ENCODE results near the gene DTNBP1. TPM values are rescaled to one million over a fixed set of nuclear protein-coding genes. Genes with fewer than 3 reads are reported as not detected.

Gene DTNBP1
- total and polyA plus RNA-seq, 2 of the 4 experiments (the other 2 are of a cell fraction) = 4.8 to 18.7 TPM

DNA sequence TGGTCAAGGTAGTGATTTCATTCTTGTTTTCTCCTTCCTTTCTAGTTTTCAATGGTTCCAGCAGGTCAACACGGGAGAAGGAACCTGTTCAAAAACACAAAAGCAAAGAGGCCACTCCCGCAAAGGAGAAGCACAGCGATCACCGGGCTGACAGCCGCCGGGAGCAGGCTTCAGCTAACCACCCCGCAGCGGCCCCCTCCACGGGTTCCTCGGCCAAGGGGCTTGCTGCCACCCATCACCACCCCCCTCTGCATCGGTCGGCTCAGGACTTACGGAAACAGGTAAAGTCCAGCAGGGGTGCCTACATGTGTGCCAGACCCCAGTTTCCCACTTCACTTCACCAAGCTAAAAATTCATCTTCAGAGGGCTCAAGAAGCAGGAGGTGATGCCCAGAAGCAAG, 175.6 kb downstream of the DTNBP1 start:
- H3K18ac ChIP-seq (ENCODE audit: low read depth, low read length) = no peak overlapping the region
- no peak overlapping the region for H3K14ac ChIP-seq (replicated peaks; ENCODE audit: low read depth, low read length)
- peaks cover 27% of the 10 kb centered on the region for H3K36me3 ChIP-seq (ENCODE audit: control insufficient read depth, insufficient read depth, low read length)
- peaks cover 28% of the 10 kb centered on the region; the same call in 1 of the 2 replicates for H4K20me1 ChIP-seq (ENCODE audit: insufficient read depth, low read length)
- H2AK5ac ChIP-seq (ENCODE audit: low read depth, low read length) = no peak overlapping the region; the same call in 1 of the 2 replicates
- no peak overlapping the region for H2BK20ac ChIP-seq (ENCODE audit: low read depth, low read length)
- H2AK9ac ChIP-seq (replicated peaks; ENCODE audit: low read depth, low read length, poor library complexity) = no peak overlapping the region
- no peak overlapping the region for H3K56ac ChIP-seq (ENCODE audit: extremely low read depth, insufficient read depth, low read length)
- no peak overlapping the region for H3K23ac ChIP-seq (ENCODE audit: low read depth, low read length)
- H4K5ac ChIP-seq (ENCODE audit: low read depth, low read length) = no peak overlapping the region
- H2BK120ac ChIP-seq (ENCODE audit: low read depth, low read length) = no peak overlapping the region
- dilution Hi-C loops (cut with HindIII; ENCODE audit: low sequenced_read_pairs, unreplicated experiment) = no loop called here
- POLR2A ChIA-PET (ENCODE audit: unreplicated experiment) = no interaction called here
- H2AFZ ChIP-seq (replicated peaks; ENCODE audit: low read length, poor library complexity) = no peak overlapping the region
- H2BK5ac ChIP-seq (ENCODE audit: low read depth, low read length, poor library complexity, severe bottlenecking) = no peak overlapping the region
- H3K9me1 ChIP-seq (ENCODE audit: insufficient read depth, low read length) = peaks cover 12% of the 10 kb centered on the region; the same call in 1 of the 2 replicates
- H3K27me3 ChIP-seq (ENCODE audit: control insufficient read depth, insufficient read depth, low read length) = no peaks in the 10 kb centered on the region
- 100% methylated on average over 2 of the region's 13 CpGs; no CpG with 5 or more reads in 1 of the 2 experiments for WGBS, 2 experiments (ENCODE audit: extremely low coverage in 2 of 2, insufficient read length in 1 of 2)
- peaks cover 7% of the 10 kb centered on the region for H3K4me1 ChIP-seq (ENCODE audit: control insufficient read depth, insufficient read depth, low read length)
- in situ Hi-C loops (cut with MboI; ENCODE audit: low sequenced_read_pairs) = loop anchor here (5.0 kb wide), 1 partner anchor 1280 kb away; no protein-coding TSS in a partner anchor
- no peak overlapping the region for H3K4ac ChIP-seq (ENCODE audit: low read depth, low read length)
- H3K9ac ChIP-seq (ENCODE audit: low read depth, low read length) = no peak overlapping the region
- DNase-seq (no peak), ATAC-seq (ENCODE audit: low read depth) (no peak)
- no peak overlapping the region for H4K8ac ChIP-seq (ENCODE audit: low read depth in 2 of 2, low read length in 2 of 2)
- no peak overlapping the region for H3K4me3 ChIP-seq (ENCODE audit: insufficient read depth, low read depth, low read length)
- no peak overlapping the region for H3K27ac ChIP-seq (ENCODE audit: insufficient read depth, low read length)
- peaks cover 28 to 59% of the 10 kb centered on the region in 2 experiments for H3K79me1 ChIP-seq (ENCODE audit: low read depth in 1 of 2, low read length in 2 of 2)
- TF ChIP-seq BHLHE40 (IDR thresholded peaks at IDR 0.05; ENCODE audit: low read depth, low read length) = no peak
- no peak for TF ChIP-seq RFX5 (IDR thresholded peaks at IDR 0.05; ENCODE audit: low read depth, low read length)
- TF ChIP-seq MXI1 (IDR thresholded peaks at IDR 0.05; ENCODE audit: borderline replicate concordance, low read depth, low read length) = no peak
- no peak for TF ChIP-seq CHD1 (IDR thresholded peaks at IDR 0.05; ENCODE audit: low read depth, low read length)
- TF ChIP-seq, protein P1, sequence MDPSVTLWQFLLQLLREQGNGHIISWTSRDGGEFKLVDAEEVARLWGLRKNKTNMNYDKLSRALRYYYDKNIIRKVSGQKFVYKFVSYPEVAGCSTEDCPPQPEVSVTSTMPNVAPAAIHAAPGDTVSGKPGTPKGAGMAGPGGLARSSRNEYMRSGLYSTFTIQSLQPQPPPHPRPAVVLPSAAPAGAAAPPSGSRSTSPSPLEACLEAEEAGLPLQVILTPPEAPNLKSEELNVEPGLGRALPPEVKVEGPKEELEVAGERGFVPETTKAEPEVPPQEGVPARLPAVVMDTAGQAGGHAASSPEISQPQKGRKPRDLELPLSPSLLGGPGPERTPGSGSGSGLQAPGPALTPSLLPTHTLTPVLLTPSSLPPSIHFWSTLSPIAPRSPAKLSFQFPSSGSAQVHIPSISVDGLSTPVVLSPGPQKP (IDR thresholded peaks at IDR 0.05; ENCODE audit: borderline replicate concordance, low read depth, low read length) = no peak
- TF ChIP-seq RAD21 (IDR thresholded peaks at IDR 0.05; ENCODE audit: low read length) = no peak
- no peak for TF ChIP-seq RCOR1 (IDR thresholded peaks at IDR 0.05; ENCODE audit: insufficient replicate concordance, low read length)
- no peak for TF ChIP-seq CEBPB (IDR thresholded peaks at IDR 0.05; ENCODE audit: low read depth, low read length)
- TF ChIP-seq MAZ (IDR thresholded peaks at IDR 0.05; ENCODE audit: borderline replicate concordance, low read depth, low read length) = no peak
- no peak for TF ChIP-seq POLR2A (IDR thresholded peaks at IDR 0.05; ENCODE audit: low read depth, low read length)
- no peak for TF ChIP-seq CTCF (conservative IDR thresholded peaks at IDR 0.05; ENCODE audit: low read depth, low read length)
- no peak for TF ChIP-seq MAFK (IDR thresholded peaks at IDR 0.05; ENCODE audit: low read depth, low read length)
- TF ChIP-seq, protein P2, sequence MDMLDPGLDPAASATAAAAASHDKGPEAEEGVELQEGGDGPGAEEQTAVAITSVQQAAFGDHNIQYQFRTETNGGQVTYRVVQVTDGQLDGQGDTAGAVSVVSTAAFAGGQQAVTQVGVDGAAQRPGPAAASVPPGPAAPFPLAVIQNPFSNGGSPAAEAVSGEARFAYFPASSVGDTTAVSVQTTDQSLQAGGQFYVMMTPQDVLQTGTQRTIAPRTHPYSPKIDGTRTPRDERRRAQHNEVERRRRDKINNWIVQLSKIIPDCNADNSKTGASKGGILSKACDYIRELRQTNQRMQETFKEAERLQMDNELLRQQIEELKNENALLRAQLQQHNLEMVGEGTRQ (IDR thresholded peaks at IDR 0.05; ENCODE audit: low read depth, low read length) = no peak
- no peak for TF ChIP-seq NFE2L2 (IDR thresholded peaks at IDR 0.05; ENCODE audit: low read depth, low read length)
- TF ChIP-seq FOS (IDR thresholded peaks at IDR 0.05; ENCODE audit: low read depth, low read length) = no peak
- no peak for TF ChIP-seq SMC3 (IDR thresholded peaks at IDR 0.05; ENCODE audit: low read depth, low read length)
- no peak overlapping the region for H4K91ac ChIP-seq (ENCODE audit: insufficient read depth, low read depth, low read length)
- BruUV-seq (replicated peaks) = no TSS peak
- CTCF ChIA-PET = no interaction called here
- H3K9me3 ChIP-seq (ENCODE audit: control insufficient read depth, insufficient read depth, low read length) = no peaks in the 10 kb centered on the region
- no peak overlapping the region for H2BK15ac ChIP-seq (ENCODE audit: low read depth, low read length)
- no peak overlapping the region for H3K4me2 ChIP-seq (ENCODE audit: low read depth, low read length)
- intact Hi-C loops (cut with micrococcal nuclease) = no loop called here
